ENCODE results near the gene ERG. TPM values are rescaled to one million over a fixed set of nuclear protein-coding genes. Genes with fewer than 3 reads are reported as not detected.

ERG gene
- polyA plus RNA-seq, 1 donor from 2014 or later = not detected

DNA sequence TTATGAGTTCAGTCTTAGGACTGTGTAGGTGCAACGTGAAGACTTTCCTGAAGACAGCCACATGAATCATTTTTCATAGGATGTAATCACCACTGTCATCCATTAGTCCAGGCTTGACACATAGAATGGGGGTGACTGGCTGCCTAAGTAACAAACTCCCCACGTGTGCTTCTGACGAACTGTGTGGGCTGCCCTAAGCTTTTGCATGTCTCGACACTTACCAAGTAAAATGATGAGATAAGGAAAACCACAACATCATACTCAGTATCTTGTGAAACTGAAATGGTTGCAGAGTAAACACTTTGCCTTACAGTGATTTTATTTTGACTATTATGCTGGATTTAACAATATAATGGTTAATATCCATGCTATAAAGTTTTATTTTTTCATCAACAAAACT is 19.5 kb downstream of the ERG start:
- TF ChIP-seq, protein P1, sequence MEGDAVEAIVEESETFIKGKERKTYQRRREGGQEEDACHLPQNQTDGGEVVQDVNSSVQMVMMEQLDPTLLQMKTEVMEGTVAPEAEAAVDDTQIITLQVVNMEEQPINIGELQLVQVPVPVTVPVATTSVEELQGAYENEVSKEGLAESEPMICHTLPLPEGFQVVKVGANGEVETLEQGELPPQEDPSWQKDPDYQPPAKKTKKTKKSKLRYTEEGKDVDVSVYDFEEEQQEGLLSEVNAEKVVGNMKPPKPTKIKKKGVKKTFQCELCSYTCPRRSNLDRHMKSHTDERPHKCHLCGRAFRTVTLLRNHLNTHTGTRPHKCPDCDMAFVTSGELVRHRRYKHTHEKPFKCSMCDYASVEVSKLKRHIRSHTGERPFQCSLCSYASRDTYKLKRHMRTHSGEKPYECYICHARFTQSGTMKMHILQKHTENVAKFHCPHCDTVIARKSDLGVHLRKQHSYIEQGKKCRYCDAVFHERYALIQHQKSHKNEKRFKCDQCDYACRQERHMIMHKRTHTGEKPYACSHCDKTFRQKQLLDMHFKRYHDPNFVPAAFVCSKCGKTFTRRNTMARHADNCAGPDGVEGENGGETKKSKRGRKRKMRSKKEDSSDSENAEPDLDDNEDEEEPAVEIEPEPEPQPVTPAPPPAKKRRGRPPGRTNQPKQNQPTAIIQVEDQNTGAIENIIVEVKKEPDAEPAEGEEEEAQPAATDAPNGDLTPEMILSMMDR (IDR thresholded peaks at IDR 0.05; ENCODE audit: poor library complexity, severe bottlenecking) = no peak
- TF ChIP-seq MXI1 (conservative IDR thresholded peaks at IDR 0.05; ENCODE audit: poor library complexity, severe bottlenecking) (no peak), TAF1 (IDR thresholded peaks at IDR 0.05; ENCODE audit: low read depth) (no peak), EZH2 (IDR thresholded peaks at IDR 0.05; ENCODE audit: borderline replicate concordance, insufficient read depth, low read length, poor library complexity, severe bottlenecking) (no peak), SMC3 (conservative IDR thresholded peaks at IDR 0.05; ENCODE audit: poor library complexity) (no peak), POLR2AphosphoS5 (IDR thresholded peaks at IDR 0.05) (no peak), EP300 (conservative IDR thresholded peaks at IDR 0.05; ENCODE audit: poor library complexity, severe bottlenecking) (no peak), RAD21 (conservative IDR thresholded peaks at IDR 0.05) (no peak)
- TF ChIP-seq, protein P2, sequence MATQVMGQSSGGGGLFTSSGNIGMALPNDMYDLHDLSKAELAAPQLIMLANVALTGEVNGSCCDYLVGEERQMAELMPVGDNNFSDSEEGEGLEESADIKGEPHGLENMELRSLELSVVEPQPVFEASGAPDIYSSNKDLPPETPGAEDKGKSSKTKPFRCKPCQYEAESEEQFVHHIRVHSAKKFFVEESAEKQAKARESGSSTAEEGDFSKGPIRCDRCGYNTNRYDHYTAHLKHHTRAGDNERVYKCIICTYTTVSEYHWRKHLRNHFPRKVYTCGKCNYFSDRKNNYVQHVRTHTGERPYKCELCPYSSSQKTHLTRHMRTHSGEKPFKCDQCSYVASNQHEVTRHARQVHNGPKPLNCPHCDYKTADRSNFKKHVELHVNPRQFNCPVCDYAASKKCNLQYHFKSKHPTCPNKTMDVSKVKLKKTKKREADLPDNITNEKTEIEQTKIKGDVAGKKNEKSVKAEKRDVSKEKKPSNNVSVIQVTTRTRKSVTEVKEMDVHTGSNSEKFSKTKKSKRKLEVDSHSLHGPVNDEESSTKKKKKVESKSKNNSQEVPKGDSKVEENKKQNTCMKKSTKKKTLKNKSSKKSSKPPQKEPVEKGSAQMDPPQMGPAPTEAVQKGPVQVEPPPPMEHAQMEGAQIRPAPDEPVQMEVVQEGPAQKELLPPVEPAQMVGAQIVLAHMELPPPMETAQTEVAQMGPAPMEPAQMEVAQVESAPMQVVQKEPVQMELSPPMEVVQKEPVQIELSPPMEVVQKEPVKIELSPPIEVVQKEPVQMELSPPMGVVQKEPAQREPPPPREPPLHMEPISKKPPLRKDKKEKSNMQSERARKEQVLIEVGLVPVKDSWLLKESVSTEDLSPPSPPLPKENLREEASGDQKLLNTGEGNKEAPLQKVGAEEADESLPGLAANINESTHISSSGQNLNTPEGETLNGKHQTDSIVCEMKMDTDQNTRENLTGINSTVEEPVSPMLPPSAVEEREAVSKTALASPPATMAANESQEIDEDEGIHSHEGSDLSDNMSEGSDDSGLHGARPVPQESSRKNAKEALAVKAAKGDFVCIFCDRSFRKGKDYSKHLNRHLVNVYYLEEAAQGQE (IDR thresholded peaks at IDR 0.05; ENCODE audit: borderline replicate concordance) = no peak
- Histone ChIP-seq H3K9me2 (ENCODE audit: insufficient read depth, low read length) (no peaks in the 10 kb centered on the region), H3F3A (ENCODE audit: insufficient read depth, low read length, poor library complexity, severe bottlenecking) (no peaks in the 10 kb centered on the region), H3K27me3 (ENCODE audit: insufficient read depth, low read depth, low read length) (no peaks in the 10 kb centered on the region), H3K27ac (ENCODE audit: low read length) (no peak overlapping the region), H3K9me3 (ENCODE audit: low read length) (no peaks in the 10 kb centered on the region), H3K36me3 (ENCODE audit: insufficient read depth, low read length) (no peaks in the 10 kb centered on the region), H3K9ac (ENCODE audit: low read length) (no peak overlapping the region), H3K4me2 (ENCODE audit: low read length) (no peak overlapping the region), H3K4me3 (ENCODE audit: low read length) (no peak overlapping the region), H3K79me2 (replicated peaks; ENCODE audit: insufficient read depth, low read length) (no peaks in the 10 kb centered on the region), H4K20me1 (ENCODE audit: insufficient read depth) (no peaks in the 10 kb centered on the region), H2AFZ (ENCODE audit: low read depth, low read length) (no peak overlapping the region)

DNA sequence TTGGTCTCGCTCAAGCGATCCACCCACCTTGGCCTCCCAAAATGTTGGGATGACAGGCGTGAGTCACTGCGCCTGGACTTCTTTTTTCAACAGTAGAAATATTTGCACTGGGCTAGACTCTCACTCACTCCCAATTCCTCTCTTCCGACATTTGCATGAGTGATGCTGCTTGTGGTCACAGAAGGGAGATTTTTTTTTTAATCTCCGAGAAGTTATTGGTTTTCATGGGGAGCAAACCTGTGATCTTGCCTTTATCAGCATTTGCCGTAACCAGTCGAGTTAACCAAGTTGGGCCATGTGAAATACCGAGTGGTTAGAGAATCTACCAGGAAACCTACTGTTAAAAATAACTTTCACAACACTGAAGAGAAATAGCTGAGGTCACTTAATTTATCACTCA is 21.1 kb downstream of the ERG start:
- Histone ChIP-seq H3F3A (ENCODE audit: insufficient read depth, low read length, poor library complexity, severe bottlenecking) (no peaks in the 10 kb centered on the region), H3K36me3 (ENCODE audit: insufficient read depth, low read length) (no peaks in the 10 kb centered on the region), H3K79me2 (replicated peaks; ENCODE audit: insufficient read depth, low read length) (no peaks in the 10 kb centered on the region), H3K9ac (ENCODE audit: low read length) (no peak overlapping the region), H3K4me2 (ENCODE audit: low read length) (no peak overlapping the region), H3K9me2 (ENCODE audit: insufficient read depth, low read length) (no peaks in the 10 kb centered on the region), H3K27ac (ENCODE audit: low read length) (no peak overlapping the region), H4K20me1 (ENCODE audit: insufficient read depth) (no peaks in the 10 kb centered on the region), H3K9me3 (ENCODE audit: low read length) (no peaks in the 10 kb centered on the region), H2AFZ (ENCODE audit: low read depth, low read length) (no peak overlapping the region), H3K4me3 (ENCODE audit: low read length) (no peak overlapping the region), H3K27me3 (ENCODE audit: insufficient read depth, low read depth, low read length) (no peaks in the 10 kb centered on the region)
- TF ChIP-seq SMC3 (conservative IDR thresholded peaks at IDR 0.05; ENCODE audit: poor library complexity) = no peak

DNA sequence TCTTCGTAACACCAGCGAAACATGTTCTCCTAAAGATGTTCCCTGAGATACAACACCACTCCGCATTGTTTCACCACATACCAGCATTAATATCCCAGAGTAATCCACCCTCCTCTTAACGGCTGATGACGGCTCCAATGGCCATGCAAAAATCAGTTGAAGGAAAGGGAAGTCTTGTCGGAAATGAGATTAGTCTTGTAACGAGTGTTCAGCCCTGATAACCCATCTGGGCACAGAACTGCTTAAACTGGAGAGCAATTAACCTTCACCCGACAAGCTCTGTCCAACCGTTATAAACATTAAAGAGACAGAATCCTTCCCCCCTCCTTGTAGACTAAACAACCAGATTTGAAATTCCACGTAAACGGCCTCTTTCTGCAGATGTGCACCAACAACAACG is 21.9 kb downstream of the ERG start:
- H3K27ac ChIP-seq (ENCODE audit: low read length) = no peak overlapping the region

More for the DNA sequence above, 21.9 kb downstream of the ERG start:
- no peaks in the 10 kb centered on the region for H3K79me2 ChIP-seq (replicated peaks; ENCODE audit: insufficient read depth, low read length)
- TF ChIP-seq EZH2 (IDR thresholded peaks at IDR 0.05; ENCODE audit: borderline replicate concordance, insufficient read depth, low read length, poor library complexity, severe bottlenecking) = no peak
- TF ChIP-seq, protein P2 (IDR thresholded peaks at IDR 0.05; ENCODE audit: borderline replicate concordance) = no peak
- no peak for TF ChIP-seq TAF1 (IDR thresholded peaks at IDR 0.05; ENCODE audit: low read depth)
- no peak overlapping the region for H3K4me2 ChIP-seq (ENCODE audit: low read length)
- H2AFZ ChIP-seq (ENCODE audit: low read depth, low read length) = no peak overlapping the region
- H3K27me3 ChIP-seq (ENCODE audit: insufficient read depth, low read depth, low read length) = no peaks in the 10 kb centered on the region
- no peak overlapping the region for H3K4me3 ChIP-seq (ENCODE audit: low read length)
- H3K9me3 ChIP-seq (ENCODE audit: low read length) = no peaks in the 10 kb centered on the region
- H3F3A ChIP-seq (ENCODE audit: insufficient read depth, low read length, poor library complexity, severe bottlenecking) = no peaks in the 10 kb centered on the region
- H3K36me3 ChIP-seq (ENCODE audit: insufficient read depth, low read length) = no peaks in the 10 kb centered on the region
- no peaks in the 10 kb centered on the region for H4K20me1 ChIP-seq (ENCODE audit: insufficient read depth)
- H3K9me2 ChIP-seq (ENCODE audit: insufficient read depth, low read length) = no peaks in the 10 kb centered on the region
- no peak overlapping the region for H3K9ac ChIP-seq (ENCODE audit: low read length)
